Medulla oblongata (tissue), 1 donor: ENCODE results near the gene COQ8A.

ENCODE experiments used
- DNase-seq: peaks from one replicate; pipeline ENCODE4 v3.0.0-alpha.2; 2015; ENCODE audit errors: extremely low spot score

Gene COQ8A

DNA sequence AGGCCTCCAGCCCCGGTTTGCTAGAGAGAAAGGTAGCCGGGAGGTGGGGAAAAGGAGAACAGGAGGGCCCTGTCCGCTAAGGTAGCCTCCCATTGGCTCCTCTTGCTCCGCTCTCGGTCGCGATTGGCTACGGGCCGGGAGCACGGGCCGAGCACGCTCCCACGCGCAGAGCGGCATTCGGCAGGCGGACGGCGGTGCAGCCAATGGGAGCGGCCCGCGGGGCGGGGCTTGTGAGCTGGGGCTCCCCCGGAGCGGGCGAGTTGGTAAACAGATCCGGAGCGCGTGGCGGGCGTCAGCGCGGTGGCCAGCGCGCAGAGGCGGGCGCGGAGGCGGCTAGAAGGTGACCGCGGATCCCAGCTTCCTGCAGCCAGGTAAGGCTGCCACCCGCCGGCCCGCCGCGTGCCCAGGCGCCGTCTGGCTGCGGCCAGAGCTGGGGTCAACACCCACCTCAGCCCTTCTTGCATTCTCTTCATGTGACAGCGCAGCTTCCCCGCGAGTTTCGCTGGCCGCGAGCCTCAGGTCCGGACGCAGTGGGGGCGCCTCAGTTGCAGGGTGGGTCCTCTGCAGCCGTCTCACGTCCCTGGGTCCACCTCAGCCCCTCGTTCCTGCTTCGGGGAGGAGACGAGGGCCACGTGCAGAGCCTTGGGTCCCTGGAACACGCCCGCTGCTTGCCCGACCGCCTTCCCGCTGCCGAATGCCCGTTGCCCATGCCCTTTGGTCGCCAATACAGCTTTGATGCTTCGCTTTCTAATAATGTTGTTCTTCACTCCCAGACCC lies at the start of gene COQ8A:
TSS of gene COQ8A (plus strand) at position 266 of the 777 bp plus-strand sequence. CDS start 21,092 bp downstream, outside the sequence.
- DNase-seq: peak; percentile 100

DNA sequence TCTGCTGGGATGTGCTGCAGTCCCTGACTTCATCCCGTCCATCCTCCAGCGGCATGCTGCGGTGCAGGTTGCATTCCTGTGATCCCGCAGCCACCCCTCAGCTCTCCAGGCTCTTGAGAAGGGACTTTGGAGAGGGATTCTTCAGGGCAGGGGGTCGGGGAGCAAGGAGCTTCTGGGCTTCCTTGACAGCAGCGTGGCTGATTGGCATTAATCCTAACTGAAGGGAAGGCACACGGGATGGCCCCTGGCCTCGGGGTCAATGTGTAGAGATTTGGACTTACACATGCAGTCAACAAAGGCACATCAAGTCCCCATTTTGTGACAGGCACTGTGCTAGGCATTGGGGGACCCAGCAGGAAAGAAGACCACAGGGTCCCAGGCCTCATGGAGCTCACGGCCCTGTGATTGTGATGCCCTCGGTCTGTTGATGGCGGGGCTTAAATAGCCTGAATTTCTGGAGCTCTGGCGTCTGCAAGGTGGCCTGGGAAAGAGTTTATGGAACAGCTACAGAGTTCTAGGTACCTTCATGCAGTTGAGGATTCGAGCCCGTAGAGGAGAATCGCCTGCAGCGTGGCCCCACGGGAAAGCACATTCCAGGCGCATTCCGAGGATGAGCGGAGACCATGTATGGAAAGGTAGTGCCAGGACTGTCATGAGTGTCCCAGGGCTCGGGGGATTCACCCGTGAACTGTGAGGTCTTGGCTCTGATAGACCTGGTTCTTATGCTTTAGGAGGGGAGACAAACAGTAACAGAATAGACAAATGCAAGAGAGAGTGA lies 49.6 kb upstream of the COQ8A start:
- DNase-seq: no peak

DNA sequence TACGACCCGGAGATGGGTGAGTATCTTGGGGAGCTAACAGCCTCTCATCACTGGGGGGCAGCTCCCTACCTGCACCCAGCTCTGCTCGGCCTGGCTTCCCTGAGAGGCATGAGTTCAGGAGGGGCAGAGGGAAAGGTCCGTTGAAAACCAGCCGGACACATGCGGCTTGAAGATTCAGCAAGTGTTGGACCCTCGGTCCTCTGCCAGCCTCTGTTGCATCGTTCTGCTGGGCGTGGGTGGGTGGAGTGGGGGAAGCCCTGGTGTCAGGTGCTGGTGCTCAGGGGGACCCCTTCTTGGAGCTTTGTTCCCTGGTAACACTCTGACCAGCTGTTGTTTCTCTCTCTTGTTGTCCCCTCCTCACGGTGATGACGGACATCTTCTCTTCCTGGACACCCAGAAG lies 48.7 kb upstream of the COQ8A start:
- DNase-seq: no peak

DNA sequence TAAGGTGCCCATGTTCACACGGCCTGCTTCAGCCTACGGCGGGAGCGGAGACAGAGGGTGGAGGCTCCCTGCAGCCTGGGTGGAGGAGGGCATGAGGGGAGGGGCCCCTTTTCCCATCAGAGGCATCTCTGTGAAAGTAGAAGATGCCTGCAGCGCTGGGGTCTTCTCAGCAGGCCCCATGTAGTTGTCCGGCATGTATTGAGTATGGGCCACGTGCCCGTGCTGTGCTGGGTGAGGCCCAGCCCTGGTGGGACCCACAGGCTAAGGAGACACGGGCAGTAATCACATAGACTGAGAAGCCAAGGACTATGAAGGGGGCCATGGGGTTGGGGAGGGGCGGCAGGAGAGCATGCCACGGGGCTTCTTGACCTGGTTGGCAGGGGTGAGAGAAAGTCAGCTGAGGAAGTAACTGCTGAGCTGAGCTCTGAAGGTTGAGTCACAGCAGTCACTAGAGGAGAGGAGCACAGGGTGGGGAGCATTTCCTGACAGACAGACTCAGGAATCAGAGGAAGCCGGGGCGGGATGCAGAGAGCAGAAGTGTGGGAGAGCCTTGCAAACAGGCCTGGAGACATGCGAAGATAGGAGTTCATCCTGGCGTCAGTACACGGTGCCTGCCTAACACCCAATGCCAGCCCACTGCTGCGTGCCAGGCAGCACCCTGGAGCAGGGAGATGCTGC lies 48.1 kb upstream of the COQ8A start:
- no peak for DNase-seq

GRCh38 chr1:226892524-226892875 lies 47.6 kb upstream of the COQ8A start:
- DNase-seq: no peak

DNA sequence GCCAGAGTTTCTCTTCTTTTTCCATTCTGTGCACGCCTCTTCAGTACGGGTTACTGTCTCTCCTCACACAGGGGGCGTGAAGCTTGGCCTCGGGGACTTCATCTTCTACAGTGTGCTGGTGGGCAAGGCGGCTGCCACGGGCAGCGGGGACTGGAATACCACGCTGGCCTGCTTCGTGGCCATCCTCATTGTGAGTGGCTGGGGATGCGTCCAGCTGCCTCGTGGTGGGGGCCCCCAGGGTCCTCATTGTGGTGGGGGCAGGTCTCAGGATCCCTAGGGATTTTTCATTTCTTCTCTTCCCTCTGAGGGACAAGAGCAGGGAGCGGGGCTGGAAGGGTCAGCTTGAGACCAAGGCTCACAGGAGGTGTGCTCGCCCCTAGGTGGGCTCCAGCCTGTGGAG lies 46.2 kb upstream of the COQ8A start:
- no peak for DNase-seq

DNA sequence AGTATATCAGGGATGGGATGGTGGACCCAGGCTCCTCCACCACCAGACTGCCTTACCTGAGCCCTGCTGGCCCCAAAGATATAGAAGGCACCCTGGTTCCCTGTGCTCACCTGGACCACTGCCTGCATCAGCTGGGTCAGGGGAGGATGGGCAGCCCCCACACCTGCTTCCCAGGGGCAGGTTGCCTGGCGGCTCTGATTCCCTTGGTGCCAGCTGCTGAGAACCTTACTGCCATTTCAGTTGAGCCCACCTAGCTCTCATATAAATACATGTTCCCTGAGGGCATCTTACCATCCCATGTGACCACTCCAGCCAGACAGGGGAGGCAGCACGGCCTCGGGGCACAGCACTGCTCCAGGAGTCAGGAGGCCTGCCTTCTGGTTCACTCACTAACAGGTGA lies 45.3 kb upstream of the COQ8A start:
- no peak for DNase-seq

GRCh38 chr1:226895644-226896043 lies 44.5 kb upstream of the COQ8A start:
- DNase-seq: no peak

DNA sequence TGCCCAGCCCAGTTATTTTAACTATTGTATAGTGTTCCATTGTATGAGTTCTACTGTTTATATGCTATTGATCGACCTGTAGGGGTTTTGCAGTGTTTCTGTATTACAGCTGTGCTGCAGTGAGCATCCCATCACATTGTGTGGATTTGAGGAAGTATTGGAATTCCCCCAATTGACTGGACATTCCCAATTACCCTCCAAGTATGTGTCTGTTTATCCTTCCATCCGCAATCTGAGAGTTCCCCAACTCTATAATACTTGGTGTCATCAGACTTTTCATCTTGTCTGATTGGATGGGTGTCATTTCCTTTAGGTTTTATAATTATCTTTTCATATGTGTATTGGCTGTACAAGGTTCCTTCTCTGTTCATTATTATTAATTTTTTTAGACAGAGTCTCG lies 41.8 kb upstream of the COQ8A start:
- DNase-seq: no peak

DNA sequence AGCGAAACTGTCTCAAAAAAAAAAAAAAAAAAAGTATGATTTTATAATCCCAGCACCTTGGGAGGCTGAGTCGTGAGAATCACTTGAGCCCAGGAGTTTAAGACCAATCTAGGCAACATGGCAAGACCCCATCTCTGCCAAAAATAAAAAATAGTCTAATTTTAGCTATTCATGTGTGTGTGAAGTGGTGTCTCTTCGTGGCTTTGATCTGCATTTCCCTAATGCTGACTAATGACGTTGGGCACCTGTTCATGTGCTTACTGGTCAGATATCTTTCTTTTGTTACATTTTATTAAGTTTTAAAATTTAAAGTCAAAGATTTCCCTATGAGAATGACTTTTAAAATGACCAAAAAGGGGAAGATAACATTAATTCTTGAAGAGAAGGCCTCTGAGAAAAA lies 38.7 kb upstream of the COQ8A start:
- DNase-seq: no peak

DNA sequence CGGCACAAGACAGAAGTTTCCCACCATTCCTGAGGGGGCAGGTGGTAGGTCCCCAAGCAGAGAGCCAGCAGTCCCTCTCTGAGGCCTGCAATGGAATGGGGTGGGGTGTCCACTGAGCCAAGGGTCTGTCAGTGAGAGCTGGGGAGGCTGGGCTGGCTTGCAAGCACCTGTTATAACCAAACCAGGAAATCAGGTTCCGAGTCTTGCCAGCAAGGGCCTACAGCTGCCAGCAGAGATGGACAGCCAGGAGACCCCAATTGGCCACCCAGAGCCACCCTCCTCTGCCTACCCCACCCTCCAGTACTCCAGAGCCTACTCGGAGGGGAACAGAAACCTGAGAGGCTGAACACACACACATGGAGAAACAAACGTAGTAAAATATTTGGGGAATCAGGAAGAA lies 37.5 kb upstream of the COQ8A start:
- DNase-seq: no peak

DNA sequence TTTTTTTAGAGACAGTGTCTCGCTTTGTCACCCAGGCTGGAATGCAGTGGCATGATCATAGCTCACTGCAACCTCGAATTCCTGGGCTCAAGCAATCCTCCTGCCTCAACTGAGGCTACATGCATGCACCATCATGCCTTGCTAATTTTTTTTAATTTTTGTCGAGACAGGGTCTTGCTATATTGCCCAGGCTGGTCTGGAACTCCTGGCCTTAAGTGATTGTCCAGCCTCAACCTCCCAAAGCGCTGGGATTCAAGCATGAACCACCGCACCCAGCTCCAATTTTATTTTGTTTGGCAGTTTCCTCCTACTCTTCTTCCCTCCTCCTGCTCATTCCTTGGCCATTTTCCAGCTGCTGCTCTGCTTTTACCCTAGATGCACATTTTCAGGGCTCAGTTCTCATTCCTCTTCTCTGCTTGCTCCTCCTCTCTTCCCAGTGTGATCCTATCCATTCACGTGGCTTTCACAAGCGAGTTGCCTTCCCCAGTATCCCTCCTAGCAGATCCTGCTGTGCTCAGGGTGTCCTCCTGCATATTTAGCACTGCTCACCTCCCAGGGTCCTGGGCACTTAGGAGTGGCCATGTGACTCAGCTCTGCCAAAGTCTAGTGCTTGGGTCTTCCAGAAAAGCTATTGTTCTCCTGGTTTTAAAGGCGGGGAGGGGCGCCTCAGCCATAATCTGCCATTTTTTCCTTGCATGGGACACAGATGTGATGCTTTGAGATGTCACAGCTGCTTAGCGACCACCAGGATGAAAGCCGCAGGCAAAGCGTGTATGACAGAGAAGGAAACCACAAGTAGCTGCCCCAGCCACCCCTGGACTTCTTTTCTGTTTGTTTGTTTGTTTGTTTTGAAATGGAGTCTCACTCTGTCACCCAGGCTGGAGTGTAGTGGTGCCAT lies 36.0 kb upstream of the COQ8A start:
- DNase-seq: peak; percentile 23

GRCh38 chr1:226904772-226905171 lies 35.3 kb upstream of the COQ8A start:
- DNase-seq: no peak

GRCh38 chr1:226908419-226908818 lies 31.7 kb upstream of the COQ8A start:
- no peak for DNase-seq

GRCh38 chr1:226908913-226909312 lies 31.2 kb upstream of the COQ8A start:
- DNase-seq: no peak

GRCh38 chr1:226912587-226913176 lies 27.4 kb upstream of the COQ8A start:
- DNase-seq: peak; percentile 56

- no peak for DNase-seq
Observed at GRCh38 chr1:226915672-226915995, 24.5 kb upstream of the COQ8A start.

- no peak for DNase-seq
Observed at GRCh38 chr1:226916497-226916896, 23.6 kb upstream of the COQ8A start.

DNA sequence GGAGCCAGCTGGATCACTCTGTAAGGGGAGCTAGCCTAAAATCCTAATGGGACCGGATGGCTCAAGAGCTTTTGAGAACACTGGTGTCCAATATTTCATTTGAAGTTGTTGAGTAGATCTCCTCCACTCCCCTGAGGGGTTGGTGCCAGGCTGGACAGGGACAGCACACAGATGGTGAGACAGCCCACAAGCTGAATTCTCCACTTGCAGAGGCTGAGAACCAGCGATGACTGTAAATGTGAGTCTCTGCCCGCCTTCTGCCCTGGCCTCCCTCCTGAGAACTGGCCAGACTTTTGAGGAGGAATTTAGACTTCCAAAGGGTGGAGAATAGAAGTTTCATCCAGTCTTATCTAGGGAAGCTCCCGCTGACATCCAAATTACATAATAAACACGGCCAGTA lies 20.5 kb upstream of the COQ8A start:
- no peak for DNase-seq

GRCh38 chr1:226919995-226920394 lies 20.1 kb upstream of the COQ8A start:
- no peak for DNase-seq

- no peak for DNase-seq
Observed at GRCh38 chr1:226920446-226920894, 19.6 kb upstream of the COQ8A start.
